DMS 273 (cell line): ENCODE data around the gene BICDL1.

Experiments used
- DNase-seq: peaks from one replicate; lab custom pipeline; 2025; ENCODE audit not compliant: unreplicated experiment; lab: John Stamatoyannopoulos, UW

Gene BICDL1

DNA sequence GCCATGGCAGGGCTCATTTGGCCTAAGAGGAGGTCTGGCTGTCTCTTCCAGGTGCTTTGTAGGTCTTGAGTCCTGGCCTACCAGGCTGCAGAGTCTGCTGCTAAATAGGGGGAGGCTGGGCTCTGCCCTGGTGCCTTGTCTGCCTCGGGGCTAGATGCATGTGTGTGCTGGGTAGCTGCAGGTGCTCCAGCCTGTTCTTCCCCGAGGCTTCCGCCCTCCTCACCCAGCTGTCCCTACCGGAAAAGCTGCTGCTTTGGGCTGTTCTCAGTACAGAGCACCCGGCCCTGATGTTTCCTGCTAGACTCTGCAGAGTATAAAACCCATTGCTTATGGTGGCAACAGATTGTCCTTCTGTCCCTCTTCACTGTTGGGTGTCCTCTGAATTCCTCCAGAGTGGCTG, 89.8 kb downstream of the BICDL1 start:
- DNase-seq, result no peak

DNA sequence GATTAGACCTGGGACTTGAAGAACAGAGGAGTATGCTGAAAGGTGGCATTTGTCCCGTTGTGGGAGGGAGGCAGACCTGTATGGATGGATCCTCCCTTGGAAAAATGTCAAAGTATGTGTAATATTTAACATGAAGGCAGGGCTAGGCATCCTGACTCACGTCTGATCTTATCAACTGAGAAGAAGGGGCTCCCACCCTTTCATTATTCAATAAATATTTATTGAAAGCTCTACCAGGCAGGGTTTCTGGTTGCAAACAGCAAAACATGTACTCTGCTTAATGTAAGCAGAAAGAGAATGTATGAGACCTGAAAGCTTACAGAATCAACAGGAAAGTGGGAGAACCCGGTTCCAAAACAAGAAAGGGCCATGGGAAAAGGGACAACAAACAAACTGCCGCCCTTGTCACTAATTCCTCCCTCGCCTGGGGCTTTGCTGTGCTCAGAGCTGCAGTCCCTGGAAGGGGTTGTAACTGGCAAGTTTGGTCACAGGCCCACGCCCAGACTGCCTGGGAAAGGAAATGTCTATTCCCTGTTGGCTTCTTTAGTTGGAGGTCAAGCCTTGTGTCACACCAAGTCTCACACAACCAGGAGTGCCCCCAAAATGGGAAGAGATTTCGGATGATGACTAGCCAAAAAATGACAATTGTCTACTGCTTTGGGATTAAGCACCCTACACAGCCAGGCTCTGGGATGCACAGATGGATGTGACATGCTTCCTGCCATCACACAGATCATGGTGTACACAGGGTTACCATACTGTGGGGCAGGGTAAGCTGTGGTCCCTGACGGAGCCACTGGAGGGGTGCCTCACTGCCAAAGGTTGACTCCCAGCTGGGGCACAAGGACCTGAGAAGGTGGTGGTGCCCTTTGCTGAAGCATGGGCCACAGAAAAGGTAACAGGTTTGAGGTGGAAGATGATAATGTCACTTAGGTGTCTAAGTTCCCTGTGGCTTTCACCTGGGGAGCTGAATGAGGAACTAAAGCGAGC, 90.7 kb downstream of the BICDL1 start:
- DNase-seq, result no peak

DNA sequence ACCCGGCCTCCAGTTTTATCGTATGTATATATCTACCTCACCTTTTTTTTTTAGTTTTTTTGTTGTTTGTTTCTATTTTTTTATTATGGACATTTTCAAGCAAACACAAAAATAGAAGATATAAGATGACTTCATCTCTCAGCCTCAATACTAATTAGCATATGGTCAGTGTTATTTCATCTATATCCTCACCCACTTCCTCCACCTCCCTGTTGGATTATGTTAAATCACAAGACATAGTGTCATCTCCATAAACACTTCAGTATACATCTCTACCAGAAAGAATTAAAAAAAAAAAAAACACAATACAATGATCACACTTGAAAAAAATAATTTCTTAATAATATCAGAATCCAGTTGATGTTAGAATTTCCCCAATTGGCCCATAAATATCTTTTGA, 92.6 kb downstream of the BICDL1 start:
- no peak for DNase-seq

DNA sequence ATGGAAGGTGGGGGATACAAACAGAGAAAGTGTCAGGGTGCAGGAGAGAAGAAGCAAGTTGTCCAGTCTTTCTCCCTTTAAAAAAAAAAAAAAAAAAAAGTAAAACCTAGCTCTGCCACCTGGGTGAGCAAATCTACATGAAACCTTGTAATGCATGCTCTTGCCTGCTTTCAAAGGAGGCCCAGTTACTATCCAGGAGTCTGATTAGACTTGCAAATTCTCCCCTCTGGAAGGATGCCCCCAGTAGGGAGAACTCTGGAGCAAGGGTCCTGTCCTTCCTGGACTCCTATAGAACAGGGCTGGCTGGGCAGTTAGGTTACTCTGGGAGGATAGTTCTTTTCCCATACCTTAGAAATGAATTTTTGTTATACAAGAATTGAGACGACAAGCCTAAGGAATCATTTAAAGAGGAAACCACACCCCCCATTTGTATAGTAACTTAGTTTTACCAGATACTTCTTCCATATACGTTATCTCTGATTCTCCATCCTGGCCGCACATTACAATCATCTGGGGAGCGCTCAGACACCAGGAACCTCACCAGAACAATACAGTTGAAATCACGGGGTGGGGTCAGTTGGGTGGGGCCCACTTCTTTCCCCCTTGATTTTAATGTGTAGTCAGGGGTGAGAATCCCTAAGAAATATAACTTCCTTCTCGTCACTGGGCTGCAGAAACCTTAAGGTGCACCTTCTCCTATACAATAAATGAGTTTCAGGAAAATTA, 97.0 kb downstream of the BICDL1 start:
- DNase-seq, result peak; percentile 49

DNA sequence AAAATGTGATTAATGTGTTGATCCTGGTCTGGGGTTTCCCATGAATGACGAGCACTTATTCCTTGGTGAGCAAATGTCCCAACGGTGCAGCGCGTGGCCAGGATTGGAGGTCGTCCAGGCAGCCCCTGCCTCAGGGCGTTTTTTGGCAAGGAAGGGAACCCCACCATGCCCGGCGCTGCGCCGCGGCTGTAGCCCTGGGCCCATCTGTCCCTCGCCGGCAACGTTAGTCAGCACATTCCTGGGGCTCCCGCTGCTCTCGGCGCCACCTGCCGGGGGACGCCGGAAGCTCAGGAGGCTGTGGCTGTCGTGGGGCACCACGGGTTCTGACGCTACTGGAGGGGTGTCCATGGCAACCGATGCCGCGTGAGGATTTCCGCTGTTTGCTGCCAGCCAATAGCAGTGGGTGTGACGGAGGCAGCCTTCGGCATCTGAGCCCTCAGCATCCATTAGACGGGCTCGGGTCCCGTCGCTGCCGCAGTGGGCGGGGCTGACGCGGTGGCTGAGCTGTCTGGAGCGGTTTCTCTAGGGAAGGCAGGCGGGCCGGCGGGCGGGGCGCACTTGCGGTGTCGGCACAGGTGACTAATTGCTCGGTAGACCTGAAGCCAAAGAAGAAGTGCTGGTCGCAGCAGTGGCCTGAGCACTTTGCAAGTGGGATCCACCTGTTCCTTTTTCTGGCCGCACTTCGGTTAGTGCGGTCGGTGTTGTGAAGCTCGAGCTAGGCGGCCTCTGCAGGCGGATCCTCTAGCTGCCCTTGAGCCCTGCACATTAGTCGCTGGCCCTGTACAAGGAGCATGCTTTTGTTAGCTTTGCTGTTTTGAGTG, 98.0 kb downstream of the BICDL1 start:
- DNase-seq, result peak; percentile 98

DNA sequence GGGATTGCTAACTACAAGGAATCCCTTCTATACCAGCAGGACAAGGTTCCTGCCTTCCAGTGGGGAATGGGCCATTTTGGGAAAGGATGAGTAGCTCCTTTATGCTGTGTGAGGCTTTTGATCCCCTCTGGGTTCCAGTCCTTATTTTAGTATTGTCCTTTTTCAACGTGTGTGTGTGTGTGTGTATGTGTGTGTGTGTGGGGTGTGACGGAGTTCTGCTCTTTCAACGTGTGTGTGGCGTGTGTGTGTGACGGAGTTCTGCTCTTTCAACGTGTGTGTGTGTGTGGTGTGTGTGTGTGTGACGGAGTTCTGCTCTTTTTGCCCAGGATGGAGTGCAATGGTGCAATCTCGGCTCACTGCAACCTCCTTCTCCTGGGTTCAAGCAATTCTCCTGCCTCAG, 100.1 kb downstream of the BICDL1 start:
- DNase-seq, result no peak

DNA sequence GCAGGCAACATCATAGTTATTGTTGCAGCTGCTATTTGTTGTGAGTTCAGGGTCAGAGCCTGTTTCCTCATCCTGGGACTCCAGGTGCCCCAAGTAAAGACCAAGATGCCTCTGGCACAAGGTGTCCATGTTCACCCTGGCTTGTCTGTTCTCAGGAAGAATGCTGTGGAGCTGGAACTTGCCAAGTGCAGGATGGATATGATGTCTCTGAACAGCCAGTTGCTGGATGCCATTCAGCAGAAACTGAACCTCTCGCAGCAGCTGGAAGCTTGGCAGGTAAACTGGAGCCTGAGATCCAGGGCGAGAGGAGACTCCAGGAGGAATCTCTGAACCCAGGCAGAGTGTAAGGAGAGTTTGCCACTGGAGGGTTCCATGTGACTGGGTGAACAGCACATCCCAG, 100.8 kb downstream of the BICDL1 start:
- DNase-seq, result no peak

DNA sequence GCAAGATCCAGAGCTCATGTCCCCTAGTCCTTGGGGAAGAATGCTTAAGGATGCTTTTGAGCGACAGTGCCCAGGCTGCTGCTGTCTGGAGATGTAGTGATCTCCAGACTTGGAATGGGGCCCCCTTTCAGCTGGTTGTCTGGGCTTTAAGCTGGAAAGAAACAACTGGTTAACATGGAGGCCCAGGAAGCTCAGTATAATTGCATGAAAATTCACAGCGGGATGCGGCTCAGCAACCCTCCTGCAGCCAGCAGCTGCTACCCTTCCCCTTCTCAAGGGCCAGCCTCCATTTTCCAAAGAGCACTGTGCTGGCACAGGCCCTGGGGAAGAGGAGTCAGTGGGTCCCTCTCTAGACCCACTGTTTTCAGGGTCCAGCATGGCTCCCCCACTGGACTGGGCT, 101.2 kb downstream of the BICDL1 start:
- DNase-seq, result no peak

DNA sequence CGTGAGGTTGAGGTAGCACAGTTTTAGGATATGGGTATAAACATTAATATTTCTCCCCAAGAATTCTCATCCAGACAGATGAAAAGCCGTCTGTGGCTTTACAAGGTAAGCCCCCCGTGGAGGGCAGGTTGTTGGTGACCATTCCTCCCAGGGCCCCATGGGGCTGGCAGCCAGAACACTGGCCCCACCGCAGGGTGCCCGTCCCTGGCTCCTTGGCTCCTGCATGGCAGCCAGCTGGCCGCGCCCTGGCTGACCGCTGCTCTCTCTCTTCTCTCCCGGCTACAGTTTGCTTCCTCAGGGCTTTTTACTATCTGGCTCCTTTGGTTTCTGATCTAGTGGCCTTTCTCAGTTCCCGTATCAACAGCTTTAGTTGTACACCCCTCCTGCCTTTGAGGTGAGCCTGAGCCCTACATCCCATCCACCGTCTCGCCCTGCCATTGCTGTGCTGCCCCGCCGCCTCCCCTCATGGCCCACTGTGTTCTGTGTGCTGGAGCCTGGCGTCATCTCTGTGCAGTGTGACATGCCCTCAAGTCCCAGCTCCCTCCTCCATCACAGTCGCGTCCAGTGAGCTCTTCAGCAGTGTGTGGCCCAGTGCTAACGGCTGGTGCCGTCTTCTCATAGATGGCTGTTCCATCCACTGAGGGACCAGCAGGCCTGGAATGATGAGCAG, 101.7 kb downstream of the BICDL1 start:
- DNase-seq, result no peak

DNA sequence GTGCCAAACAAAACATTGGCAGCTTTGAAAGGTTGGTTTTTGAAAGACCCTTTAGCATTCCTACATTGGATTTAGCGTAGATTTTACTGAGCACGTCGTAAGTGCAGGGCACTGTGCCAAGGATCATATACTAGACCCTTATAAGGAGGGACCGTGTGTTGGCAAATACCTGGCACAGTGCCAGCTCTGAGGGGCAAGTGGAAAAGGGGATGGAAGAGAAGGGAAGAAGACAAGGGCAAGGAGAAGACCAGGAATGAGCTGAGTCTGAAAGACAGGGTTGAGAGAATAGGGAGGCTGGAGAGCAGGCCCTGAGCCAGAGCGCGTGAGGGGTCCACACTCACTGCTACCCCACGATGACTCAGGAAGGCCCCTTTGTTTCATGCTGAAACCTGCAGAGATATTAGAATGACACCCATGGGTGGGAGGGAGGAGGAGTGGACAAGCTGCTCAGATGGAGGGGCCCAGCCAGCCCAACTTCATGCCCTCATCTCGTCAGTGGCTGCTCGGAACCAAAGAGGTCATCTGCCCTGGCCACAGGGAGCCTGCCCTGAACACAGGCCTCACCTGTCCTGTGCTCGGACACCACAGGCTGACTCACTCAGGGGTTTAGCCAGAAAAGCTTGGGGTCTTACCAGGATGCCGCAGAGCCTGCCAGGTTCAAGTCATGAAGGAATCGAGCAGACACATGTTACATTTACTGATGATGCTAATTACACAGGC, 102.5 kb downstream of the BICDL1 start:
- DNase-seq, result peak; percentile 17

DNA sequence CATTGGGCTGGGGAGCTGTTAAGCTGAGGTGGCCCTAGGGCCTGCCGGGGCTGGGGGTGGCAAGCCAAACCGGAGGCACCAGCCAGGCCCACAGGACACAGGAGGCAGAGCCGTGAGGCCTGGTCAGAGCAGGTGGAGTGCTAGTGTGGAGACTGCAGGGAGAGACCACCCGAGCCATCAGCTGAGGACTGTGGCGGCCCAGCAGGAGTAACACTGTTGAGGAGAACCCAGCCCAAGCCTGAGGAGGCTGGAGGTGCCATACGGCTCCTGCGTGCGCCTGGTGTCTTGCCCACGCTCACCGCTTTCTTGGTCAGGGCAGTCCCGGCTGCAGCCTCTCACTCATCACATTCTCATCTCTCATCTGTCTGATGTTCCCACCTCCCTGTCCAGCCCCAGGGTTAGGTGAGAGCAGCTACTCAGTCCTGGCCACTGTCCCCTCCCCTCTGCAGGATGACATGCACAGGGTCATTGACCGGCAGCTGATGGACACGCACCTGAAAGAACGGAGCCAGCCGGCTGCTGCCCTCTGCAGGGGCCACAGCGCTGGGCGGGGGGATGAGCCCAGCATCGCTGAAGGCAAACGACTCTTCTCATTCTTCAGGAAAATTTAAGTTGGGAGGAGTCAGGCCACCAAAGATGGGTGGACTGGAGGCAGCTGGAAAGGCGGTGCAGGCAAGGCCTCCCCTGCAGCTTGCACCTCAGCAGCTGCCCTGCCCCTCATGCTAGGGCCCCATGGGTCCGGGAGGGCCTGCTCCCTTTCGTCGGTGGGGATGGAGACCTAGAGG, 103.7 kb downstream of the BICDL1 start:
- no peak for DNase-seq

DNA sequence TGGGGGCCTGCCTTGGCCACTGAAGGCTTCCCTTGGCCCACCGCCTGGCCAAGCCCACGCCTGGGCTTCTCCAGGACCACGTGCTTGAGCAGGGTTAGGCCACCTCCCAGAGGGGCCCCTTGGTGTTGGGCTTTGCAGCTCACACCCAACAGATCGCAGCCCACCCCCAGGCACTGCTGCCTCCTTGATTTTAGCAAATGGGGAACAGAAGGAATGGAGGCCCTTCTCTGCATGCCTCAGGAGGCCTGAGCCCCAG, 104.2 kb downstream of the BICDL1 start:
- DNase-seq, result no peak

DNA sequence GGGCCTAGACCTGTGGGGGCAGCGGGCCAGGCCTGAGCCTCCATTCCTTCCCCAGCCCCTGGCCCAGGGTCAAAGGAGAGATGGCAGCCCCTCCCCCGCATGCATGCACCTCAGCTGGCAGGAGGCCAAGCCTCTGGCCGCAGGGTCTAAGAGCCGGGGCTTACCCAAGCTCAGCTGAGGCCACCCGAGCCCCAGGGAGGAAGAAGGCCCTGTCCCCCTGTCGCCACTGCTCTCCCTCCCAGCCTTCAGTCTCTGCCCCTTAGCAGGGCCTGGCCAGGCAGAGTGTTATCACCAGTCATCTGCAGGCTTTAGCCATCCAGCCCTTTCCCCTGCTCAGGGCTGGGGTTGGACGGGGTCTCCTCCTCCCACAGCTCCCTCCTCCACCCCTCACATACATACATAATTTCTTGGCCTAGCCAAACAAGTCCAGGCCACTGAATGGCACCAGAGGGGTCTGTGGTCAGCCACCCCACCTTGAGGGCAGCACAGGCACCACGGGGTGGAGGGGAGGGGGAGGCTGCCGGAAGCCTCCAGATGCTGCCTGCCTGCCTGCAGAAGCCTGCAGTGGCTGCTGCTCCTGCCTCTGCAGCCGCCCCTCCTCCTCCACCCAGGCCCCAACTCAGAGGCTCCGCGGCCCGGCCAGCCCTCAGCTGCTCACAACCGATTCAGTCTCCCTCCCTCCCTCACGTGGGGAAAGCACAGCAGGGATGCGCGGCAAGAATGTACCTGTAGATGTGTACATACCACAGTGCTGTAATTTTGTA, 104.7 kb downstream of the BICDL1 start:
- DNase-seq, result peak; percentile 68

DNA sequence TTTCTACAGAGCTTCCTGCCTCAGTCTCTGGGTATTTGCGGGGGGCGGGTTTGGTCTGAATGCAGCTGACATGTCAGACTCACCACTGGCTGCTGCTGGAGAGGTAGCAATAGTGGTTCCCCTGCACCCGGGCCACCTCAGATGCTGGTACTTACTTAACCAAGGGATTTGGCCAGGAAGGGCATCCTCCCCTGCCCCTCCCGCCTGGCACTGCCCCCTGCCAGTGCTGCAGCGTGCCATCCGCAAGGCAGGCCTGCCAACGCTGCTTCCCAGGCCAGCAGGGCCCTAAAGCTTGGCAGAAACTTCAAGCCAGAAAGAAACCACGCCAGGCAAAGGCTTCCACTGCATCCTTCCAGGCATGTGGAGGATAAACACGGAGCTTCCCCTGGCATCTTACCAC, 105.4 kb downstream of the BICDL1 start:
- DNase-seq, result no peak

DNA sequence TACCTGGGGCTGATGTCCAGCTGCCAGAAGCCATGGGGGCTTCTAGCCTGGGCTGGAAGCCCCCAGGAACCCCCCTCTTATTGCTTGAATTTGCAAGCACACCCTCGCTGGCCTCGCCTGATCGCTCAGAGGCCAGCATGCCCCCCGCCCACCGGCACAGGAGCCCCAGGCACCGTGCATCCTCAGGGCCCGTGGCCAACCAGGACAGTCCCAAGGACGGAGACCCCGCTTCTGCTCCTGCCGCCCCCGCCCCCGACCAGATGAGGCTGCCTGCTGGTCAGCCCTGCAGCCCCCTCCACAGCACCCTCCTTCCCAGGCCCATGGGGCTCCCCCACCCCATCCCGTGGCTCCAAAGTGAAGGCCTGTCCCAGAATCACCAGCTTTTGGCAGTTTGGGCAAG, 106.3 kb downstream of the BICDL1 start:
- DNase-seq, result no peak

DNA sequence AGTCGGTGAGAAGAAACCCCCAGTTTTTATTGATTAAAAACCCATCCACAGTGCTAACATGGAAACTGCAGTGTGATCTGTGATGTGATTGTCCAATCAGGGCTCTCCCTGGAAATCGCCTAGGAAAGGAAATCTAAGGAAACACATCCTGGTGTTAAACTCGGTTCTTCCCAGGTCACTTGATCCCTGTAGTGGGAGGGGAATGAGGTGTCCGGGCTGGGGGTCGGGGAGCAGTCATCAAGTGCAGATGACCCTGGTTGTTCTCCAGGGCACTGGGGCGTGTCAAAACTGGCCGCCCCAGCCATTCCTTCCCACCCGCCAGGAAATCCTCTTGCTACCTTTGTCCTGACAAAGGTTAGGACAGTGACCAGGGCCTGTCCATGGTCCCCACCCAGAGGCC, 106.7 kb downstream of the BICDL1 start:
- no peak for DNase-seq

DNA sequence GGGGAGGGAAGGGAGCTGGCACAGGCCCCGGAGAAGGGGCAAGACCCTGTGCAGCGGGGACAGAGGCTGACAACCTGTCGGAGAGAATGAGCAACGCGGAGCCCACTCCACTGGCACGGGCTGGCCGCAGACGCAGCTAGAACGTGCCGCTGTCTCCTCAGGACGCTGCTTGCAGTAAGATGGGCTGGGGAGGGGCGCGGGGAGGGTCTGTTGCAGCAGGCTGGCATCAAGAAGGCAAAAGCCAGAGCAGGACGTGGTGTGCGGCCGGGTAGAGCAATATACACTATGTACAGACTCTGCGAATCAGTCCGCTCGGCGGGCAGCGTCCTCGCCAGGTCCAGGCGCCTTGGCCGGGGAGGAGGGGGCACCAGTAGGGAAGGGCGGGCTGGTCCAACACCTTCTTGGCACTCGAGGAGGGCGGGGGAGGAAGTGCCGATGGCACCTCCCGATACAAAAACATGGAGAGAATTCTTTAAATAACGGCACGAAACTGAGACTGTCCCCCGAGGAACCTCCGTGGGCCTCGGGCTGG, 107.7 kb downstream of the BICDL1 start:
- no peak for DNase-seq

DNA sequence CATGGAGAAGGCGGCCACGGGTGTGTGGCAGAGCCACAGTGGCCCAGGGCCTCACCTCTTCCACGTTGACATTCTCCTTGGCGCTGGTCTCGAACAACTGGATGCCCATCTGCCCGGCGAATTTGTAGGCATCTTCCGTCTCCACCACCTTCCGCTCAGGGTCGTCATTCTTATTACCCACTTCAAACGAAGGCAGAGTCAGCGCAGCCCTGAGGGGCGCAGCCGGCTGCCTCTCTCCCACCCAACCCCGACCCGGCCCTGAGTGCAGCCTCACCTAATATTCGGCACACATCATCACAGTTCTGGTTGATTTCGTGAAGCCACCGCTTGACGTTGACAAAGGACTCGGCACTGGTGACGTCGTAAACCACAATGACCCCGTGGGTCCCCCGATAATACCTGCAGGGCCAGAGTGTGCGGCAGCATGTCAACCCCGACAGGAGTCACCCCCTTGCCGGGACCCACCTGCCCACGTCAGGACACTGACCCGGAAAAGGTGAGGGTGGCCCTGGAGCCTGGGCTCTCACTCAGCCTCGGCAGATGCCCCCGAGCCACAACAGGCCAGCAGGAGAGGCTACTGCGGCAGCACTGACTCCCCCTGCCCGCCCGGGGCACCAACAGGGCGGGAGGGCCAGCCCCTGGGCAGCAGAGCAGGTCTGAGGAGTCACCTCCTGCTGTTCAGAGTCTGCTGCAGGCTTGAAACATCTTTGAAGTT, 109.9 kb downstream of the BICDL1 start:
- DNase-seq, result no peak
